SU-DHL-6 (cell line): ENCODE results near the gene FBXW8.

Source experiments
- CTCF ChIP-seq: fragments of 200-600 bp; sonication (generic); IDR thresholded peaks from one replicate; pipeline ENCODE4 v1.5.1; 2017; ENCODE audit warnings: antibody characterized with exemption, mild to moderate bottlenecking, low read length, moderate library complexity; ENCODE audit not compliant: insufficient read depth, poor library complexity, severe bottlenecking
- EZH2phosphoT487 ChIP-seq: fragments of 200-600 bp; sonication (generic), shearing (Covaris generic); conservative IDR thresholded peaks from 2 replicates; pipeline ENCODE4 v1.6.1; 2018; ENCODE audit warnings: mild to moderate bottlenecking, antibody characterized with exemption, low read length, moderate library complexity, mixed read lengths

GRCh38 chr12:116916122-116916521, 5.4 kb downstream of the FBXW8 start:
- no peak for TF ChIP-seq EZH2phosphoT487
- TF ChIP-seq CTCF = no peak
